Measurements from ENCODE around the gene NOTCH1. TPM values are rescaled to one million over a fixed set of nuclear protein-coding genes. Genes with fewer than 3 reads are reported as not detected.

Gene NOTCH1
- total and polyA plus RNA-seq, 2 of the 13 experiments (the other 11 are each of a cell fraction or from before 2014, with no cell fraction given), result 0.09 to 0.35 TPM

DNA sequence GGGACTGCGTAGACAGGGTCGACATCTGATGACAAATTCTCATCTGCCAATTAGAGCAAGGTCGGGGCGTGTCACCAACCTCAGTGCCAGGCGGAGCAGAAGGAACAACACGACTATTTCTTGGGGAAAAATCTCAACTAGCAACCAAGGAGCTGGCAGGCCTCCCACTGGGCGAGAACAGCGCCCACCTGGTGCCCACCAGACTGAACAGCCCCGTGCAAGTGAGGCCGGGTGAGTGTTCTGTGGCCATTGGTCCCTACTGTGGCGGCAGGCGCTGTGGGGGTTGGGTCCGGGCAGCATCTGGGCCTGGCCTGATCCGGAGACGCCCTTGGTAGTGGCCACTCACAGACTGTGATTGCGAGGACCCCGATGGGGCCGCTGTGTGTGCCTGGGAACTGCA is 11.5 kb downstream of the NOTCH1 start (continued):
- TF ChIP-seq ZNF577 (CRISPR knock-in tag; IDR thresholded peaks at IDR 0.05; ENCODE audit: borderline replicate concordance, low read depth), result no peak

- no peaks in the 10 kb centered on the region for H3K4me1 ChIP-seq (ENCODE audit: insufficient read depth, low read length)
- WGBS (ENCODE audit: low lambda C conversion rate), result 86% methylated on average over 10 of the region's 22 CpGs
- no peaks in the 10 kb centered on the region for H4K20me1 ChIP-seq (ENCODE audit: insufficient read depth, low read length)
- BruUV-seq (replicated peaks), result no TSS peak
- no peaks in the 10 kb centered on the region for H3K9me3 ChIP-seq (ENCODE audit: low read length)
- H3K79me2 ChIP-seq (ENCODE audit: insufficient read depth, low read length), result no peaks in the 10 kb centered on the region
- ATAC-seq, result no peak
- no peak for FAIRE-seq
- no peak for DNase-seq (ENCODE audit: low spot score)
- H2AFZ ChIP-seq (ENCODE audit: low read length), result no peak overlapping the region
- no peak overlapping the region for H3K4me3 ChIP-seq (replicated peaks in 1 of 3; ENCODE audit: insufficient read depth in 1 of 3, low read depth in 2 of 3, low read length in 3 of 3)
- no peaks in the 10 kb centered on the region for H3K27me3 ChIP-seq (ENCODE audit: control insufficient read depth in 1 of 2, insufficient read depth in 2 of 2, low read length in 2 of 2)
- in situ Hi-C loops (cut with HindIII; ENCODE audit: extremely low pct_ligation_motif_present, low pct_unique_long_range_greater_than_20kb) (no loop called here), intact Hi-C loops (cut with micrococcal nuclease; ENCODE audit: unreplicated experiment) (no loop called here)
- POLR2A ChIA-PET, result no interaction called here
- H3K36me3 ChIP-seq (replicated peaks in 1 of 2; ENCODE audit: control insufficient read depth in 1 of 2, insufficient read depth in 2 of 2, low read length in 2 of 2), result no peaks in the 10 kb centered on the region
- H3K27ac ChIP-seq (ENCODE audit: extremely low read length, insufficient read depth, low read length), result no peak overlapping the region
- CTCF ChIA-PET (ENCODE audit: low intra/inter-chr PET ratio, low total read pairs), result no interaction called here
- no peak overlapping the region for H3K9ac ChIP-seq (ENCODE audit: insufficient read depth, low read depth, low read length)
- no peak overlapping the region for H3K4me2 ChIP-seq (ENCODE audit: low read depth, low read length)
- TF ChIP-seq ZNF142 (CRISPR knock-in tag; IDR thresholded peaks at IDR 0.05) (no peak), XBP1 (CRISPR knock-in tag; IDR thresholded peaks at IDR 0.05) (no peak), SP4 (CRISPR knock-in tag; IDR thresholded peaks at IDR 0.05) (no peak), ATF1 (CRISPR knock-in tag; IDR thresholded peaks at IDR 0.05) (no peak), SP1 (IDR thresholded peaks at IDR 0.05) (no peak), SP1 (CRISPR knock-in tag; IDR thresholded peaks at IDR 0.05) (no peak), CEBPZ (IDR thresholded peaks at IDR 0.05; ENCODE audit: low read length) (no peak), NFE2 (CRISPR knock-in tag; IDR thresholded peaks at IDR 0.05) (no peak), ZNF614 (CRISPR knock-in tag; IDR thresholded peaks at IDR 0.05; ENCODE audit: borderline replicate concordance) (no peak), DDIT3 (CRISPR knock-in tag; IDR thresholded peaks at IDR 0.05) (no peak), NRL (CRISPR knock-in tag; IDR thresholded peaks at IDR 0.05; ENCODE audit: borderline replicate concordance) (no peak)
- TF ChIP-seq, protein P1, sequence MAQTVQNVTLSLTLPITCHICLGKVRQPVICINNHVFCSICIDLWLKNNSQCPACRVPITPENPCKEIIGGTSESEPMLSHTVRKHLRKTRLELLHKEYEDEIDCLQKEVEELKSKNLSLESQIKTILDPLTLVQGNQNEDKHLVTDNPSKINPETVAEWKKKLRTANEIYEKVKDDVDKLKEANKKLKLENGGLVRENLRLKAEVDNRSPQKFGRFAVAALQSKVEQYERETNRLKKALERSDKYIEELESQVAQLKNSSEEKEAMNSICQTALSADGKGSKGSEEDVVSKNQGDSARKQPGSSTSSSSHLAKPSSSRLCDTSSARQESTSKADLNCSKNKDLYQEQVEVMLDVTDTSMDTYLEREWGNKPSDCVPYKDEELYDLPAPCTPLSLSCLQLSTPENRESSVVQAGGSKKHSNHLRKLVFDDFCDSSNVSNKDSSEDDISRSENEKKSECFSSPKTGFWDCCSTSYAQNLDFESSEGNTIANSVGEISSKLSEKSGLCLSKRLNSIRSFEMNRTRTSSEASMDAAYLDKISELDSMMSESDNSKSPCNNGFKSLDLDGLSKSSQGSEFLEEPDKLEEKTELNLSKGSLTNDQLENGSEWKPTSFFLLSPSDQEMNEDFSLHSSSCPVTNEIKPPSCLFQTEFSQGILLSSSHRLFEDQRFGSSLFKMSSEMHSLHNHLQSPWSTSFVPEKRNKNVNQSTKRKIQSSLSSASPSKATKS (CRISPR knock-in tag; IDR thresholded peaks at IDR 0.05), result no peak
Measured at GRCh38 chr9:136533775-136534157, 12.1 kb downstream of the NOTCH1 start.
